HG02759 (cell line): ENCODE measurements around the gene GRK2.
"Not testable (repeated sequence)": the region's sequence is repeated elsewhere in the genome, so short reads cannot be mapped to it uniquely, and the experiment has no call there.

Source experiments
- ATAC-seq: cut with Tn5 transposase; IDR thresholded peaks from one replicate; pipeline ENCODE4 v1.9.1; 2021; ENCODE audit warnings: mild to moderate bottlenecking, moderate library complexity; ENCODE audit not compliant: unreplicated experiment

The GRK2 gene

GRCh38 chr11:67266449-67267187, at the start of gene GRK2:
Gene GRK2, plus strand, starts transcription at chr11:67266473. Its CDS starts 227 bp downstream, at chr11:67266700.
- ATAC-seq: peak; percentile 33

GRCh38 chr11:67227726-67228125, 38.5 kb upstream of the GRK2 start:
- ATAC-seq: no peak

- ATAC-seq: no peak
Observed at GRCh38 chr11:67230406-67230805, 35.9 kb upstream of the GRK2 start.

- ATAC-seq: no peak
Observed at GRCh38 chr11:67230886-67231285, 35.4 kb upstream of the GRK2 start.

GRCh38 chr11:67233584-67234190, 32.6 kb upstream of the GRK2 start:
- no peak for ATAC-seq

GRCh38 chr11:67234571-67234970, 31.7 kb upstream of the GRK2 start:
- not testable (repeated sequence) for ATAC-seq

- ATAC-seq: no peak
Observed at GRCh38 chr11:67237574-67237973, 28.7 kb upstream of the GRK2 start.

- ATAC-seq: no peak
Observed at GRCh38 chr11:67238894-67239782, 27.1 kb upstream of the GRK2 start.

GRCh38 chr11:67239783-67240575, 26.3 kb upstream of the GRK2 start:
- peak; percentile 91 for ATAC-seq

GRCh38 chr11:67240576-67241389, 25.5 kb upstream of the GRK2 start:
- no peak for ATAC-seq

GRCh38 chr11:67242548-67242947, 23.7 kb upstream of the GRK2 start:
- no peak for ATAC-seq

GRCh38 chr11:67243051-67243450, 23.2 kb upstream of the GRK2 start:
- ATAC-seq: no peak

GRCh38 chr11:67245046-67245445, 21.2 kb upstream of the GRK2 start:
- no peak for ATAC-seq

- no peak for ATAC-seq
Observed at GRCh38 chr11:67247946-67248550, 18.2 kb upstream of the GRK2 start.

- ATAC-seq: no peak
Observed at GRCh38 chr11:67248653-67249052, 17.6 kb upstream of the GRK2 start.

GRCh38 chr11:67250059-67251043, 15.9 kb upstream of the GRK2 start:
- ATAC-seq: no peak

- ATAC-seq: no peak
Observed at GRCh38 chr11:67251841-67252240, 14.4 kb upstream of the GRK2 start.

GRCh38 chr11:67252831-67253239, 13.4 kb upstream of the GRK2 start:
- no peak for ATAC-seq
